Right lobe of liver (tissue), 6 donors: ENCODE measurements around the gene LCLAT1. TPM values are rescaled to one million over a fixed set of nuclear protein-coding genes. Genes with fewer than 3 reads are reported as not detected.

ENCODE experiments used
- ATAC-seq, 4 donors: fragments of 200-7000 bp; cut with Tn5 transposase; one replicate each; pipeline ENCODE4 v1.9.1; 2020; ENCODE audit warnings: mild to moderate bottlenecking in 4 of 4, moderate library complexity in 4 of 4
- DNase-seq, 3 donors: peaks; one replicate each; pipeline ENCODE4 v3.0.0-alpha.2; 2020
- H3K27ac ChIP-seq, 3 donors: fragments of 200-600 bp; one replicate each; pipeline ENCODE4 v1.8.0; 2022
- H3K27me3 ChIP-seq, 2 donors: fragments of 200-600 bp; one replicate each; pipeline ENCODE4 v1.8.0; 2022
- H3K36me3 ChIP-seq, 4 donors: fragments of 200-600 bp; sonication (generic) in 1 of 4; one replicate each; pipeline versions ENCODE4 v1.5.1 to v1.8.0; 2017 to 2022; ENCODE audit warnings: control low read depth in 1 of 4
- H3K4me1 ChIP-seq, 4 donors: fragments of 200-600 bp; sonication (generic) in 1 of 4; one replicate each; pipeline versions ENCODE4 v1.5.1 to v1.8.0; 2017 to 2022; ENCODE audit warnings: control low read depth in 1 of 4
- H3K4me3 ChIP-seq, 3 donors: fragments of 200-600 bp; one replicate each; pipeline ENCODE4 v1.8.0; 2022
- H3K9me3 ChIP-seq, 4 donors: fragments of 200-600 bp; sonication (generic) in 1 of 4; one replicate each; pipeline versions ENCODE4 v1.5.1 to v1.8.0; 2017 to 2022; ENCODE audit warnings: control low read depth in 1 of 4
- CTCF ChIP-seq, 4 donors: fragments of 200-600 bp in 3 of 4; fragments of 450-650 bp in 1 of 4; IDR thresholded peaks; one replicate each; pipeline versions ENCODE4 v1.5.1 to v1.8.0; 2016 to 2022; ENCODE audit warnings: antibody characterized with exemption in 4 of 4, mild to moderate bottlenecking in 2 of 4
- POLR2A ChIP-seq: fragments of 450-650 bp; IDR thresholded peaks from one replicate; pipeline ENCODE4 v1.6.1; 2017; ENCODE audit warnings: antibody characterized with exemption, mild to moderate bottlenecking
- WGBS: methylation state at CpG from one replicate; pipeline ENCODE4 v1.1.6; 2018; ENCODE audit warnings: low coverage, low lambda C conversion rate; ENCODE audit not compliant: insufficient coverage; ENCODE audit errors: missing lambda C conversion rate; 5-methylcytosine and 5-hydroxymethylcytosine counted together
- intact Hi-C, 2 donors: fragments of 100-400 bp; cut with DNase I; formaldehyde crosslinking; loops; one replicate each; pipeline versions ENCODE4 v1.11.2 to v1.14.1; 2022
- total RNA-seq, 6 experiments: library from RNA; depleted of rRNA in 2 of 6; stranded (reverse); fragments of >200 nt in 2 of 6; fragmentation: NEBNext Ultra II Directional in 3 of 6; extraction: Animal tissue kit (Norgen Biotek cat#: 25700) in 3 of 6; gene quantifications; one replicate each; pipeline versions ENCODE4 v1.1.0 to v1.2.4, GENCODE V29; 2016 to 2023
- donor health status: DM: no; HTN: yes; CAD: no.
- donor health status: DM: no; HTN: no; CAD: no.
- donor health status: DM: no; HTN: no; CAD: no.
- donor health status: DM: no; HTN: yes; CAD: no.
- donor health status: DM: no; HTN: yes; CAD: no.

Gene LCLAT1
- total RNA-seq, 6 experiments from 2014 or later, result 11.1 to 14.0 (median 12.0) TPM

GRCh38 chr2:30655660-30656059 is 208.6 kb downstream of the LCLAT1 start:
- ATAC-seq (no peak), DNase-seq (no peak)
- Histone ChIP-seq H3K27me3 (no peaks in the 10 kb centered on the region), H3K36me3 (no peaks in the 10 kb centered on the region), H3K4me1 (no peaks in the 10 kb centered on the region), H3K4me3 (no peak overlapping the region), H3K27ac (no peak overlapping the region), H3K9me3 (no peaks in the 10 kb centered on the region)
- intact Hi-C loops, result no loop called here
- WGBS, result 60% methylated on average over 2 of the region's 5 CpGs
- TF ChIP-seq POLR2A (no peak), CTCF (IDR thresholded peaks at IDR 0.05) (no peak)

- Histone ChIP-seq H3K9me3 (no peaks in the 10 kb centered on the region), H3K27me3 (no peaks in the 10 kb centered on the region), H3K36me3 (no peaks in the 10 kb centered on the region), H3K4me1 (no peaks in the 10 kb centered on the region), H3K27ac (no peak overlapping the region), H3K4me3 (no peak overlapping the region)
- TF ChIP-seq CTCF (IDR thresholded peaks at IDR 0.05) (no peak), POLR2A (no peak)
- DNase-seq, result no peak
- WGBS, result 40% methylated on average over 3 of the region's 4 CpGs
- intact Hi-C loops, result no loop called here
- no peak for ATAC-seq
These were observed 209.0 kb downstream of the LCLAT1 start for GRCh38 chr2:30656079-30656478.

- intact Hi-C loops, result no loop called here
- no peak overlapping the region for H3K27ac ChIP-seq
- no peak for ATAC-seq
- 88% methylated on average over 4 of the region's 5 CpGs for WGBS
- H3K4me3 ChIP-seq, result no peak overlapping the region
- H3K9me3 ChIP-seq, result no peaks in the 10 kb centered on the region
- no peaks in the 10 kb centered on the region for H3K4me1 ChIP-seq
- no peaks in the 10 kb centered on the region for H3K36me3 ChIP-seq
- TF ChIP-seq POLR2A (no peak), CTCF (IDR thresholded peaks at IDR 0.05) (no peak)
- DNase-seq, result no peak
- H3K27me3 ChIP-seq, result no peaks in the 10 kb centered on the region
These were observed 214.4 kb downstream of the LCLAT1 start for GRCh38 chr2:30661173-30662107.

GRCh38 chr2:30662268-30663131 is 215.5 kb downstream of the LCLAT1 start:
- TF ChIP-seq CTCF (IDR thresholded peaks at IDR 0.05), result no peak
- 68% methylated on average over 8 of the region's 12 CpGs for WGBS
- no peaks in the 10 kb centered on the region for H3K27me3 ChIP-seq
- no peaks in the 10 kb centered on the region for H3K9me3 ChIP-seq
- H3K27ac ChIP-seq, result no peak overlapping the region
- H3K4me3 ChIP-seq, result no peak overlapping the region
- DNase-seq (no peak), ATAC-seq (no peak)
- no peaks in the 10 kb centered on the region for H3K4me1 ChIP-seq
- no peaks in the 10 kb centered on the region for H3K36me3 ChIP-seq
- intact Hi-C loops, result no loop called here
